Left lobe of liver (tissue), 2 donors: ENCODE measurements around the gene PLCZ1. TPM values are rescaled to one million over a fixed set of nuclear protein-coding genes. Genes with fewer than 3 reads are reported as not detected.
"Not testable (repeated sequence)": the region's sequence is repeated elsewhere in the genome, so short reads cannot be mapped to it uniquely, and the experiment has no call there.

Experiments used
- ATAC-seq: fragments of 200-7000 bp; cut with Tn5 transposase; one replicate; pipeline ENCODE4 v1.9.1; 2020; ENCODE audit warnings: mild to moderate bottlenecking, moderate library complexity
- DNase-seq: peaks from one replicate; pipeline ENCODE4 v3.0.0-alpha.2; 2020; ENCODE audit warnings: low spot score
- total RNA-seq: library from RNA; stranded (reverse); gene quantifications from one replicate; pipeline ENCODE4 v1.2.1, GENCODE V29; 2021
- donor health status: DM: no; HTN: no; CAD: no; lungs with moderate emphysema.
- donor health status: DM: no; HTN: yes; CAD: no.

The PLCZ1 gene, protein sequence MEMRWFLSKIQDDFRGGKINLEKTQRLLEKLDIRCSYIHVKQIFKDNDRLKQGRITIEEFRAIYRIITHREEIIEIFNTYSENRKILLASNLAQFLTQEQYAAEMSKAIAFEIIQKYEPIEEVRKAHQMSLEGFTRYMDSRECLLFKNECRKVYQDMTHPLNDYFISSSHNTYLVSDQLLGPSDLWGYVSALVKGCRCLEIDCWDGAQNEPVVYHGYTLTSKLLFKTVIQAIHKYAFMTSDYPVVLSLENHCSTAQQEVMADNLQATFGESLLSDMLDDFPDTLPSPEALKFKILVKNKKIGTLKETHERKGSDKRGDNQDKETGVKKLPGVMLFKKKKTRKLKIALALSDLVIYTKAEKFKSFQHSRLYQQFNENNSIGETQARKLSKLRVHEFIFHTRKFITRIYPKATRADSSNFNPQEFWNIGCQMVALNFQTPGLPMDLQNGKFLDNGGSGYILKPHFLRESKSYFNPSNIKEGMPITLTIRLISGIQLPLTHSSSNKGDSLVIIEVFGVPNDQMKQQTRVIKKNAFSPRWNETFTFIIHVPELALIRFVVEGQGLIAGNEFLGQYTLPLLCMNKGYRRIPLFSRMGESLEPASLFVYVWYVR
- total RNA-seq, result not detected

DNA sequence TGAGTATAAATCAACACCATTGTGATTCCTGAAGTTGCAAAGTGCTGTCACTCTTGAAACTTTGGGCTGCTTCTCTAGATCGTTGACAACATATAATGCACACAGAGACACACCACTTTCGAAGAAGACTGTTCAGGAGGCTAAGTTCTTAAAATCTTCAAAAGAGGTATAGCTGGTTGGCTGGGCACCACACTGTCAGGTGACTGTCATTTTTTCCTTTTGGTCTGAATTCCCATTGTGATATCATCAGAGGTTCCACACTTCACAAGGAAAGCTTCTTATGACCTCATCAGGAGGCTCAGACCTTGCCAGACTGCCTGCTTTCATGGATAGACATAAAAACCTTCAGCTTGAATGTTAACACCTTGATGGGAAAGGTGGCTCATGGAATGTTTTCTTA lies at the start of gene PLCZ1, which contains the start of gene CAPZA3:
PLCZ1 (minus strand) TSS at position 194 of the 400 bp plus-strand sequence. CDS start 641 bp downstream, outside the sequence.
CAPZA3 (plus strand) TSS at position 301 of the 400 bp plus-strand sequence. CDS start 150 bp downstream, outside the sequence.
- no peak for ATAC-seq
- DNase-seq, result no peak

DNA sequence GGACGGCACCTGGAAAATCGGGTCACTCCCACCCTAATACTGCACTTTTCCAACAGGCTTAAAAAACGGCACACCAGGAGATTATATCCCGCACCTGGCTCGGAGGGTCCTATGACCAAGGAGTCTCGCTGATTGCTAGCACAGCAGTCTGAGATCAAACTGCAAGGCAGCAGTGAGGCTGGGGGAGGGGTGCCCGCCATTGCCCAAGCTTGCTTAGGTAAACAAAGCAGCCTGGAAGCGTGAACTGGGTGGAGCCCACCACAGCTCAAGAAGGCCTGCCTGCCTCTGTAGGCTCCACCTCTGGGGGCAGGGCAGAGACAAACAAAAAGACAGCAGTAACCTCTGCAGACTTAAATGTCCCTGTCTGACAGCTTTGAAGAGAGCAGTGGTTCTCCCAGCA lies 47.7 kb upstream of the PLCZ1 start:
- DNase-seq, ATAC-seq: not testable (repeated sequence)

DNA sequence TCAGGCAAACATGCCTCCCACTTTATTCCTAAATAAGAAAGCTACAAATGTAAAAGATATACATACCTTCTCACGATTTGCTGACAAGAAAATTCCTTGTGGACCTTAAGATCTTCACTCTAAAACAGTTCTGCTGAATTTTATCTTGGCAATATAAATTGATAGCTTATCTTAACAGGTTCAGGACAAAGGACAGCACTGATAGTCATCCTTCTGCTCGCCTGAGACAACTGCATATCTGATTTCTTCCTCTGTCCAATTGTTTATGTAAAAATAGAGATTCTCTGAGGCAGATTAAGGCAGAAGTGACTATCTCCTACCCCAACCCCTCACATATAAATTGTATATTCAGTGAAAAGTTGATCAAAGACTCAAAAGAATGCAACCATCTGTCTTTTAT lies 45.0 kb upstream of the PLCZ1 start:
- no peak for DNase-seq
- no peak for ATAC-seq

DNA sequence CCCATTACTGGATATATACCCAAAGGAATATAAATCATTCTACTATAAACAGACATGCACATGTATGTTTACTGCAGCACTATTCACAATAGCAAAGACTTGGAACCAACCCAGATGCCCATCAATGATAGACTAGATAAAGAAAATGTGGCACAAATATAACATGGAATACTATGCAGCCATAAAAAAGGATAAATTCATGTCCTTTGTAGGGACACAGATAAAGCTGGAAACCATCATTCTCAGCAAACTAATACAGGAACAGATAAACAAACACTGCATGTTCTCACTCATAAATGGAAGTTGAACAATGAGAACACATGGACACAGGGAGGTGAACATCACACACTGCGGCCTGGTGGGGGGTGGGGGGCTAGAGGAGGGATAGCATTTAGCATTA lies 28.7 kb upstream of the PLCZ1 start:
- not testable (repeated sequence) for DNase-seq, ATAC-seq

DNA sequence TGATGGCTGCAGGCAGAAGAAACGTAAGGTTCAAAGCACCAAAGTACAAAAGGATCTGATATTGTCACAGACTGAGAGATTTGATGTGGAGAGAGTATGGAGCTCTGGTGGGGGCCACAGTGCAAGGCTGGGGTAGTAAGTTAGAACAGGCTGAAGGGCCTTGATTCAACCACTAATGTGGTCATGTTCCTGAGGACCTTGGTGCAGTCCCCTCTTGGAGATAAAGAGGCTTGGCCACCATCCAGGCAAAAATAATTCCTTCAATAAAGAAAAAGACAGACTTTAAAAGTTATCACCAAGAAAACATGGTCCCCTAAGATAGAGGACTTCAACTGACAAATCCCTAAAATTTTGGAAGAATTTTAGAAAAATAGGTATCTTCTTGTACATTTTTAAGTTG lies 17.5 kb upstream of the PLCZ1 start:
- DNase-seq (no peak), ATAC-seq (no peak)

DNA sequence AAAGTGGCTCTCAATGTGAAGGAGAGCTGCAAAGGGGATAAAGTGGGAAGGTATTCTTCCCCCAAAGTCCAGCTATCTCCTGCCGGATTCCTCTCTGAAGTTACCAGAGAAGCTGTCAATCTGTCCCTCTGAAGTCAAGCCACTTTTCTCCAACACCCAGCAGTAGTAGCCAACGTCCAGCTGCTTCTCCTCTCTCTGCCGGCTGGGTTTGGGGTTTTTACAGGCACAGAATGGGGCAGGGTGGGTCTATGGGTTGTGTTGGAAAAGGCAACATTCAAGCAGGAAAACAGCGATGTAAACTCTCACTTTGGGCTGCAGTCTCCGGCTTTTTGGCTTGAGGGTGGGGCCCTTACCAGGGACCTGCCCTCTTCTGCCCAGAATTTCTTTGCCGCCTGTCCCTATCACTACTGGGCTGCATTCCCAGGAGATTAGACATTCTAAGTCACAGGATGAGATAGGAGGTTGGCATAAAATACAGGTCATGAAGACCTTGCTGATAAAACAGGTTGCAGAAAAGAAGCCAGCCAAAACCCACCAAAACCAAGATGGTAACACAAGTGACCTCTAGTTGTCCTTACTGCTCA lies 16.4 kb upstream of the PLCZ1 start:
- DNase-seq, result no peak
- ATAC-seq, result peak; percentile 13

DNA sequence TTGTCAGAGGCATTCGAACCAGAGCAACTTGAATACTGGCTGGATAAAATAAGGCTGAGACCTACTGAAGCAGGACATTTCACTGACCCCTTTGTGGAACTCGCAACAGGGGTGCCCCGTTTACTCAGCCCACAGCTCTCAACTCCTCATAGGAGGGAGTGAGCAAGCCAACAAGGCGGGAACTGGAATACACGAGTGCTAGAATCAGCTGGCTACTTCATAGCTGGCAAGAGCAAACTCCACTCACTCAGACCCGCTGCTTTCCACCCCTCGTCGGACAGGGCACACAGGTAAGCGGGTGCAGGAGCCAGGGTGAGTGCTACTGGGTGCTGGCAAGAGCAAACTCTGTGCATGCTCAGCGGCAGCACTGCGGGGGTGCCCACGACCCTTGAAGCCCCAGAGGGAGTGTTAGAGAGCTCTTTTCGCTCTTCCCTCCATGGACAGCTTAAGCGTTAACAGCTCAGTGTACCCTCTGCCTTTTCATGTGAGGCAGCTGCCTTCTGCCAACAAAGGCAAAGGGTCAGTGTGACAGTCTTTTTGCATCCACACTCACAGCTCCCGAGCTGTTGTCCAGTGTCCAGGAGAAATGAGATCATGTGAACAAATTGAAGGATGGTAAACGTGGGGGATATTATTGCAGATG lies 15.8 kb upstream of the PLCZ1 start:
- peak; percentile 90 for ATAC-seq
- peak; percentile 62 for DNase-seq

DNA sequence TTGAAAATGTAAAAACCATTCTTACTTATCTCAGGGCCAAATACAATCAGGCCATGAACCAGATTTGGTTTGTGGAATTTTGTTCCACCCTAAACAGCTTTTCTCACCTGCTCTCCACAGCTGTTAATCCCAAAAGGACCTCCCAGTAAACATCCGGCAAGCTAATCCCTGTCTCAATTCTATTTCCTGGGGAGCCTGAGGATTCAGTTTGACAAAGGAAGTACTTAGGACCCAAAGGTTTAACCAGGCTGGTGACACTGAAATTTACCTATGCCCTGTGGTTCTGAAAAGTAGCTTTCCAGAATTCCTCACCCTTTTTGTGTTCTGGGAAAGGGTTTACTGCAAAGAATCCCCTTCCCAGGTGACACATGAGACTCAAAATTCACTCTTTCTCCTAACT lies 15.1 kb upstream of the PLCZ1 start:
- no peak for ATAC-seq
- DNase-seq, result no peak

DNA sequence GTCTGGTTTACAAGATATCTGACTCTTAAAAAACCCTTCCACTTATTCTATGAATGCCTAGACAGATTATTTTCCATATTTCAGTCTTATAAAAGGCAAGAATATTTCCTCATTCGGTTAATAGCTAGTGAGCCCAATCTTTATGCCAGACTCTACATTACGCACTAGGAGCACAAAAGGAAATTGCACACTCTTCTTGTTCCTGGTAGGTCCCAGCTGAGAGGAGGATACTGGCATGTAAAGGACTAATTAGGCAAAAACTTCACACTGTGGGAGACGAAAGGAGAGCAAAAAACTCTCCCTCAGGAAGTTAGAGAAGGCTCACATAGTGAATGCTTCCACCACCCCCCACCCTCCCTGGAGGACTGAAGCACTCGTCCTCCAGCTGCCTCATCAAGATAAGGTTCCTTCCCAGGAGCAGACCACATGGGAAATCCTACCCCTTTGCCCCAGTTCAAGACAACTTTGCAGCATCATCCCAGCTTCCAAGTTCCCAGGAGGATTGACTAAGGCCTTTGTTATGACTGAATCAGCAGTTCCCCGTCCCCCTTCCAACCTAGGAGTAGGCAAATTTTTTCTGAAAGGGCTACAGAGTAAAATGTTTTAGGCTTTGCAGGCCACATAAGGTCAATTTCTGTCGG lies 14.6 kb upstream of the PLCZ1 start:
- DNase-seq, result no peak
- ATAC-seq, result no peak

DNA sequence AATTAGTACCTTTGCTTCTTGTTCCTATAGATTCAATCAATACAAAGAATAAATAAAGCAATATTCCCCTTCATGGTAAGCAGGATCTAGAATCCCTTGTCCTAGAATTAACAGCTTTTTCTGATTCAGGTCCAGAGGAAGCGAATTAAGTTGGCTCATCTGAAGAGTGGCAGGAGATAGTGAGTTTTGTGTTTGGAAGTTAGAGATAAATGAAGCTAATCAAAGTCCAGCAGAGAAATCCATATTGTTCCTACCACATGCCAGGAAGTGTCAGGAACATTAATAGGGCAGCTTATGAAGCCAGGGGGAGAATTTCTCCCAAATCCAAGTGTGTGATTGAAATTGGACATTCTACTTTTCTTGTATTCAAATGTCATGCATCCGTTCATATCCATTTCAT lies 14.1 kb upstream of the PLCZ1 start:
- ATAC-seq, result peak; percentile 45
- no peak for DNase-seq

DNA sequence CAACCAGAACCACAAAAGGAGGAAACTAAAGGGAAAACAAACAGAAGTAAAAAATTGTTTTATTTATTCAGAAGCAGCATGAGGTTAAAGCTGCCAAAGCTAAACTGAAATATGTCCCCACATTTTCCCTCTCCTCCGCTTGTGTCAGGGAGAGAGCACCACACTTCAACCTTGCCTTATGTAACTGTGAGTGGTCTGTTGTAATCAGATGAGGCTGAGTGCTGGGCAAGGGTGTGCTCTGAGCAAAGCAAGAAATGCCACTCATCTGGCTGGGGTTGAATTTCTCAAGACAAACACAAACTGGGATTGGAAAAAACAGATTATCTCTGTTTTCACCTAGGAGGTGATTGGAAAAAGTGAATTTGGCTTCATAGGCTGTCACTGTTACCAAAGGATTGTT lies 12.3 kb upstream of the PLCZ1 start:
- DNase-seq, result no peak

DNA sequence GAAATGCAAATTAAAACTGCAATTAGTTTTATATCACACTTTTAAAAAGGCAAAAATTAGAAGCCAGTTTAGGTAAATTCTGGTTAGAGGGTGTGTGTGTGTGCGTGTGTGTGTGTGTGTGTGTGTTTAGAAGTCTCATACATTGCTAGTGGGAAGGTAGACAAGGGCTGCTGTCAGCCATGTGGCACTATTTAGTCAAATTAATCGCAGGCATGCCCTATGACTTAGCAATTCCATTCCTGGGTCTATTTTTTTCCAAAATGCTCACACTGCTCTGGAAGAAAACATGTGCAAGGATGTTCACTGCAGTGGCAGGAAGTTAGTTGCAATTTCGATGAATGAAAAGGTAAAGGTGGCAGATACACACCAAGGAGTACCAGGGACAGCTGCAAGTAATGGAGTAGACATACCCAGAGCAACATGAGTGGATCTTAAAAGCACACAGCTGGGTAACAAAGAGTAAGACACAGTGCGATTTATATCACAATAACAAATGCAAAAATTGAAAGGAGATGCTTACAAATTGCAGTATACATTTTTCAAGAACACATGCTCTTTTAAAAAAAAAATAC lies 11.7 kb upstream of the PLCZ1 start:
- ATAC-seq (no peak), DNase-seq (no peak)

More for the DNA sequence above, 12.3 kb upstream of the PLCZ1 start:
- ATAC-seq, result peak; percentile 50

DNA sequence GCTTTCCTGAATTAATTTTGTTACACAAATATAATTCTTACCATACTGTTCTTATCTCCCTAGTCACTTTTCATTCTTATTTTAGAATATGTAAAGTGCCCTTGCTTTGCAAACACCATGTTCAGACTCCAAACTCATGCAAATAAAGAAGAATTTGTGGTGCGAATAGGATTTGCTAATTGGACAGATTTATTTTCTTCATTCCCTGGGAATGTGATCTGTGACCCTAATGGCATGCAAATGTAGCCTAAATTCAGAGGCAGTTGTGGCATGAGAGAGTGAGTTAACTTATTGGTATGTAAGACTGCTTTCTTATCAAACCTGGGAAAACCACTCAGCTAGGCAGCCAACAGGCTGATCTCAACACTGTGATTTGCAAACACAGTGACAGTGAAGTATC lies 10.1 kb upstream of the PLCZ1 start:
- ATAC-seq (no peak), DNase-seq (no peak)

DNA sequence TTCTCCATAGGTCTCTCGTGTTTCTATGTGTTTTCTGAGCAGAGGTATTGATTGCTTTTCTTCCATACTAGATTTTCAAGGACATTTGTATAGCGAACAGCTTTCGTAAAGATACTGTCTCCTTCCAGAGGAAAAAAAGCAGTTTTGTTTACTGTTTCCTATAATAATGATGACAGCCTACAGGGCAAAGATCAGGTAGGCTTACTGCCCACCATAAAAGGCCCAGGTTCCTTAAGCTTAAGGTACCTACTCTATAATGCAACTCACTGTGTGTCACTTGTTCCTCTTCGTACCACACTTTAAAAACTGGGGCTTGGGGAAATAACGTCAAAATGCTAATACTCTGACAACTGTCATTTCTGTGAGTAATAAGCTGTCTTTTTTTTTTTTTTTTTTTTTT lies 6.7 kb downstream of the PLCZ1 start:
- DNase-seq (no peak), ATAC-seq (no peak)

DNA sequence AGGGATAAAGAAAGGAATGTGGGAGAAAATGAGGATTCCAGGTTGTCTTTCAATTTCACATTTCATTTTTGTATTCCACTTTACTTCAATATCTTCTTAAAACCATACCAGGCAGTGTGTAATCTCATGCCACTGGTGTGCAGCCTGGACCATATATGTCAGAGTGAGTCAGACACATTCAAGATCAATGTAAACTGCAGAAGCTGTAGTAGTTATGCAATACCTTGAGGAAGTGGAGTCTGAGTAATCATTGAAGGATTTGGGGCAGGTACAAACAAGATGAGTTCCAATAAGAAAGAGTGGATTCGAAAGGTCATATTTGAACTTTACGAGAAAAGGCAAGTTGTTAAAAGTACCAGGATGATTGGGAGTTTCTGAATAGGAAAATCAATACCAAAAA lies 14.1 kb downstream of the PLCZ1 start:
- DNase-seq, result no peak
- no peak for ATAC-seq

DNA sequence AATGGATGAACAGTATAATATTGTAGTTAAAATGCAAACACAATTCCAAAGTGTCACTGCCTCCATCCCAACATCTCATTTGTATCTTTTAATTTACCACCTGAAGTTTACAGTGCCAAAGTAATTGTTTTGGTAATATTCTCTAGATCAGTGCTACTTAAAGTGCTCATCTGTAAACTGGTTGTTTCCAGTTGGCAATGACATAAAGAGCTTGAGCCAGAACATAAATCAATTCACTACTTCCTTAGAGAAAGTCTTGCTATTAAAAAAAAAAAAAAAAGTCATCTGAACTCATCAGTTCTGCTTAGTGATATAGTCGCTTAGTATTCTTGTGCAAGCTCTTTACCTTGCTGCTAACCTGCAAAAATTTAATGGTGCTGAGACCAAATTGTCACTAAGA lies 16.4 kb downstream of the PLCZ1 start:
- no peak for ATAC-seq
- DNase-seq, result no peak

DNA sequence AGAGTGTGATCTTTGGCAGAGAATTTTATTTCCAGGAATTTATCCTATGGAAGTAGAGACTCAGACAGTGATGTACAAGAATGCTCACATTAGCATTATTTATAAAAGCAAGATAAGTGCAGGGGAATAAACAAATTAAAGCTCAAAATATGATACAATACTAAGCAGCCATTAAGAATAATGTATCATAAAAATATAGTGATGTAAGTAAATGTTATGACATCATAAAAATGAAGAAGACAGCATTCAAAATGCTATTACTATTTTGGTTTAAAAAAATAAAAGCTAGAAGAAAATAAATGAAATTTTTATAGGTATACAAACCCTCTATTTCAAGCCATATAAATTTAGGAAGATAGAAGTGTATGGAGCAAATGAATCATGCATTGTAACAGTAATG lies 17.1 kb downstream of the PLCZ1 start:
- DNase-seq, result no peak
- no peak for ATAC-seq

DNA sequence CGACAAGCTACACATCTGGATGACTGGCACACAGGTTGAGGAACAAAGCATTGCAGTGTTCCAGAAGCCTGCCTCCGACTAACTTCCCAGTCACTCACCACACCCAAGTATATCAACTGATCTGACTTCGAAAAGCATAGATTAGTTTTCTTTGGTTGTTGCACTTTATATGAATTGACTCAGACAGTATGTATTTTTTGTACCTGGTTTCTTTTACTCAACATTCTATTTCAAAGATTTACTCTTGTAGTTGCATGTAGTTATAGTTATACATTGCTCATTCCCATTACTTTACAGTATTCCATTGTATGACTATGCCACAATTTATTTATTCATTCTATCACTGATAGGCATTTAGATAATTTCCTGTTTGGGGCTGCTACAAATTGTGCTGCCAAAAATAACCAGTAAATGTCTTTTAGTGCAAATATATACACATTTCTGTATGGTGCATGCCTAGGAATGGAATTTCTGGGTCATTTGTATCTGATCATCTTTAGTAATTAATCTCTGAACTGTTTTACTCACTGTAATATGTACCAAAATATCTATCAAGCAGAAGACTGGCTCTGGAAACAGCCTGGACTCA lies 17.8 kb downstream of the PLCZ1 start:
- DNase-seq (no peak), ATAC-seq (no peak)

DNA sequence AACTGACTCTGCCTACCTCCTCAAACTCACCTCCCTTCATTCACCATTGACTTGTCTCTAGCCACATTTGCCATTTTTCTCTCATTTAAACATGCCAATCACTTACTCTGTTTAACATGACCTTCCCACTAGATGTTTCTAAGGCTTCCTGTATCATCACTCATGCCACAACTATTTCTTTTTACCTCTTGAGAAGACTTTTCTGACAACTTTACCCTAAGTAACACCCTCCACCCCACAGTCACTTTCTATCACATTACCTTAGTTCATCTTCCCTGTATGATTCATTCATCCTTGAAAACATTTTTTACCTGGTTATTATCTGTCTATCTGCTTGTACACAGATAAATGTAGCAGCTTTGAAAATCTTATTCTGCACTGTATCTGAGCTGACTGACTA lies 19.4 kb downstream of the PLCZ1 start:
- DNase-seq (no peak), ATAC-seq (no peak)

DNA sequence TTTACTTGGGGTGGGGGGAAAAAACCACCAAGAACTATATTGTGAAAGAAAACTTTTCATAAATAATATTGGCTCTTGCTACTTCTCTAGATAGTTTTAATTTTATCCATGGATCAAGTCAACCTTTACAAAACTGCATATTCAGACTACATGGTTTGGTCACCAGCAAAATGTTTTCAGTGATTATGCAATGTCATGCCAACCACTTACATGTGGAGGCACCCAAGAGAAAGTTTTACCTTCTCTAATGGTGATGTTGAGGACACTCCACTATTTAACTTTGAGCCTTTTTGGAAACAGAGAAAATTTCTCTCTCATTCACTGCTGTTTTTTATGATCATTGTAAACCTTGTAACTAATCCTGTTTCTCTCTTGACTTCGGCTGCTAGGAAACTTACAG lies 21.6 kb downstream of the PLCZ1 start:
- ATAC-seq, result no peak
- no peak for DNase-seq
